Vagina (tissue), 2 donors: ENCODE data around the gene LTBP4.

Source experiments
- CTCF ChIP-seq, 3 experiments: fragments of 450-650 bp in 2 of 3; fragments of 200-600 bp in 1 of 3; sonication (generic) in 1 of 3; IDR thresholded peaks; one replicate each; pipeline ENCODE4 v1.5.1; 2017 to 2019; ENCODE audit warnings: antibody characterized with exemption in 3 of 3, mild to moderate bottlenecking in 2 of 3, moderate library complexity in 2 of 3
- POLR2A ChIP-seq, 2 donors: fragments of 450-650 bp; IDR thresholded peaks; one replicate each; pipeline ENCODE4 v1.6.1; 2017; ENCODE audit warnings: antibody characterized with exemption in 2 of 2, mild to moderate bottlenecking in 2 of 2, moderate library complexity in 2 of 2
- POLR2AphosphoS5 ChIP-seq, 2 donors: sonication (generic); formaldehyde crosslinking; IDR thresholded peaks; one replicate each; pipeline ENCODE4 v1.9.0; 2017; ENCODE audit warnings: antibody characterized with exemption in 2 of 2, mild to moderate bottlenecking in 2 of 2, low read depth in 1 of 2; ENCODE audit not compliant: insufficient read depth in 1 of 2

DNA sequence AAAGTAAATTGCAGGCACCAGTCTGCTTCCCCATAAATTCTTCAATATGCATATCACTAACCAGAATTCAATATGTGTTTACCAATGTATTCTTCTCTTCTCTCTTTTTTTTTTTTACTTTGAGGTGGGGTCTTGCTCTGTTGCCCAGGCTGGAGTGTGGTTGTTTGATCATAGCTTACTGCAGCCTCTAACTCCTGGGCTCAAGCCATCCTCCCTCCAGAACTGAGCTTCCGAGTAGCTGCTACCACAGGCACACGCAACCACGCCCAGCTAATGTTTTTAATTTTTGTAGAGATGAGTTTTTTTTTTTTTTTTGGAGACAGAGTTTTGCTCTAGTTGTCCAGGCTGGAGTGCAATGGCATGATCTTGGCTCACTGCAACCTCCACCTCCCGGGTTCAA, 16.8 kb downstream of the LTBP4 start:
- TF ChIP-seq CTCF (IDR thresholded peaks at IDR 0.05): no peak
- no peak for TF ChIP-seq POLR2A (IDR thresholded peaks at IDR 0.05)
- TF ChIP-seq POLR2AphosphoS5 (IDR thresholded peaks at IDR 0.05; ENCODE audit: insufficient read depth in 1 of 2, low read depth in 1 of 2): no peak
